ENCODE measurements around the gene UNKL.

The UNKL gene

GRCh38 chr16:1320658-1321240 lies 93.8 kb downstream of the UNKL start:
- no peak for DNase-seq

- DNase-seq = no peak
Observed at GRCh38 chr16:1320097-1320496, 94.4 kb downstream of the UNKL start.

GRCh38 chr16:1319041-1319440 lies 95.5 kb downstream of the UNKL start:
- no peak for DNase-seq

- no peak for DNase-seq
Observed at GRCh38 chr16:1318268-1318545, 96.3 kb downstream of the UNKL start.

GRCh38 chr16:1317479-1318267 lies 96.8 kb downstream of the UNKL start:
- DNase-seq = no peak

GRCh38 chr16:1316033-1316405 lies 98.5 kb downstream of the UNKL start:
- no peak for DNase-seq

- no peak for DNase-seq
Observed at GRCh38 chr16:1315081-1316032, 99.1 kb downstream of the UNKL start.

GRCh38 chr16:1314399-1315068 lies 100.0 kb downstream of the UNKL start:
- no peak for DNase-seq

GRCh38 chr16:1313721-1314369 lies 100.7 kb downstream of the UNKL start:
- DNase-seq = no peak
